Body of pancreas (tissue), 4 donors: ENCODE results near the gene CAV1. TPM values are rescaled to one million over a fixed set of nuclear protein-coding genes. Genes with fewer than 3 reads are reported as not detected.

Experiments used
- ATAC-seq: fragments of 150-250 bp; one replicate; pipeline ENCODE4 v1.9.1; 2016
- DNase-seq, 4 donors: peaks; one replicate each; pipeline ENCODE4 v3.0.0-alpha.2; 2019
- H3K27ac ChIP-seq, 4 donors: fragments of 200-600 bp; sonication (generic); 1 replicate in 3 of 4; 2 replicates in 1 of 4; pipeline versions ENCODE4 v1.5.1 to v1.6.1; 2016 to 2019; ENCODE audit warnings: mild to moderate bottlenecking in 1 of 4, mixed read lengths in 1 of 4, moderate library complexity in 1 of 4
- H3K27me3 ChIP-seq, 2 donors: fragments of 200-600 bp; sonication (generic); one replicate each; pipeline ENCODE4 v1.6.0; 2016; ENCODE audit warnings: mild to moderate bottlenecking in 1 of 2
- H3K36me3 ChIP-seq, 2 donors: fragments of 200-600 bp; sonication (generic); replicated peaks in 1 of 2; 2 replicates each; pipeline ENCODE4 v1.5.1; 2016; ENCODE audit warnings: low read depth in 2 of 2; ENCODE audit not compliant: insufficient read depth in 1 of 2
- H3K4me1 ChIP-seq: fragments of 200-600 bp; sonication (generic); one replicate; pipeline ENCODE4 v1.6.0; 2016
- H3K4me3 ChIP-seq, 2 donors: fragments of 200-600 bp; sonication (generic); 1 replicate in 1 of 2; 2 replicates in 1 of 2; pipeline ENCODE4 v1.5.1; 2016 to 2019
- H3K9me3 ChIP-seq, 3 donors: fragments of 200-600 bp; sonication (generic); 1 replicate in 2 of 3; 2 replicates in 1 of 3; pipeline ENCODE4 v1.5.1; 2016
- POLR2A ChIP-seq, 3 donors: fragments of 450-650 bp; IDR thresholded peaks; one replicate each; pipeline ENCODE4 v1.6.1; 2016; ENCODE audit warnings: antibody characterized with exemption in 3 of 3, mild to moderate bottlenecking in 2 of 3
- WGBS, 2 donors: methylation state at CpG; one replicate each; pipeline ENCODE4 v1.1.5; 2017; 5-methylcytosine and 5-hydroxymethylcytosine counted together
- intact Hi-C: fragments of 100-400 bp; cut with DNase I; formaldehyde crosslinking; loops from one replicate; pipeline ENCODE4 v1.15.1; 2023
- total RNA-seq, 2 donors: library from RNA; depleted of rRNA; stranded (reverse); fragments of >200 nt; gene quantifications; one replicate each; pipeline ENCODE4 v1.1.0, GENCODE V29; 2016
- TF ChIP-seq, protein P1 (sequence below), 7 experiments: fragments of 450-650 bp in 4 of 7; fragments of 200-600 bp in 3 of 7; sonication (generic) in 3 of 7; IDR thresholded peaks; one replicate each; pipeline ENCODE4 v1.5.1; 2016 to 2019; ENCODE audit warnings: antibody characterized with exemption in 7 of 7

The CAV1 gene
- total RNA-seq, 2 donors from 2014 or later = 28.5 to 32.6 TPM

DNA sequence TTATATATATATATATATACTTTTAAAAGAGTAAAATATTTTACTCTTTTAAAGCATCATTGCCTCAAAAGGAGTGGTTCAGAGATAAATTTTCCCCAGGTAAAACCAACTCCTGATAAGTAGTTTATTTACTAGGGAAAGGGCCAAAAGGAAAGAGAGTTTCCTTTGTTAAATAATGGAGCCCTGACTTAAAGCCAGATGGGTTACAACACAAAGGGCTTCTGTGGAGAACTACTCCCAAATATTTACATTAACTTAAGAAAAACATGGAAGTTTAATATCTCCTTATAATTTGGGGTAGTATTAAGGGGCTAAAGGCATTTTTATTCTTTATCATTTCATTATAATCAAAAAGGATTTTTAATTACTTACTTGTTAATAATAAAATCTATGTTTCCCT, 8.5 kb upstream of the CAV1 start:
- Histone ChIP-seq H3K4me1 (peaks cover 9% of the 10 kb centered on the region), H3K27me3 (no peaks in the 10 kb centered on the region), H3K4me3 (no peak overlapping the region), H3K36me3 (no peaks in the 10 kb centered on the region), H3K27ac (no peak overlapping the region), H3K9me3 (no peaks in the 10 kb centered on the region)
- TF ChIP-seq, protein P1, sequence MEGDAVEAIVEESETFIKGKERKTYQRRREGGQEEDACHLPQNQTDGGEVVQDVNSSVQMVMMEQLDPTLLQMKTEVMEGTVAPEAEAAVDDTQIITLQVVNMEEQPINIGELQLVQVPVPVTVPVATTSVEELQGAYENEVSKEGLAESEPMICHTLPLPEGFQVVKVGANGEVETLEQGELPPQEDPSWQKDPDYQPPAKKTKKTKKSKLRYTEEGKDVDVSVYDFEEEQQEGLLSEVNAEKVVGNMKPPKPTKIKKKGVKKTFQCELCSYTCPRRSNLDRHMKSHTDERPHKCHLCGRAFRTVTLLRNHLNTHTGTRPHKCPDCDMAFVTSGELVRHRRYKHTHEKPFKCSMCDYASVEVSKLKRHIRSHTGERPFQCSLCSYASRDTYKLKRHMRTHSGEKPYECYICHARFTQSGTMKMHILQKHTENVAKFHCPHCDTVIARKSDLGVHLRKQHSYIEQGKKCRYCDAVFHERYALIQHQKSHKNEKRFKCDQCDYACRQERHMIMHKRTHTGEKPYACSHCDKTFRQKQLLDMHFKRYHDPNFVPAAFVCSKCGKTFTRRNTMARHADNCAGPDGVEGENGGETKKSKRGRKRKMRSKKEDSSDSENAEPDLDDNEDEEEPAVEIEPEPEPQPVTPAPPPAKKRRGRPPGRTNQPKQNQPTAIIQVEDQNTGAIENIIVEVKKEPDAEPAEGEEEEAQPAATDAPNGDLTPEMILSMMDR (IDR thresholded peaks at IDR 0.05) = no peak
- TF ChIP-seq POLR2A (IDR thresholded peaks at IDR 0.05) = no peak
- intact Hi-C loops = no loop called here
- ATAC-seq = no peak
- DNase-seq = no peak

DNA sequence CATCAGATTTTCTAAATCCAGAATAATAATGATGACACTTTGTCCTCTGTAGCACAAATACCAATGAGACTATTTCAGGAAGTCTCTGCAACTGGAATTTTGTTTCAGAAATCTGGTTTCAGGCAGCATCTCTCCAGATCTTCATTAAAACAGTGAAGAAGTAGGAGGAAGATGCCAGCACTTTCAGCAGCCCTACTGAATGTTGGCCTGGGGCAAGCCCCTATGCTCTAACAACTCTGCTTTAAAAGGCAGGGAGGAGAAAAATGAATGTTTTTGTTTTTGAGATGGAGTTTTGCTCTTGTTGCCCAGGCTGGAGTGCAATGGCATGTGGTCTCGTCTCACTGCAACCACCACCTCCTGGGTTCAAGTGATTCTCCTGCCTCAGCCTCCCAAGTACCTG, 7.2 kb upstream of the CAV1 start:
- no peak for TF ChIP-seq POLR2A (IDR thresholded peaks at IDR 0.05)
- TF ChIP-seq, protein P1 (IDR thresholded peaks at IDR 0.05) = no peak

DNA sequence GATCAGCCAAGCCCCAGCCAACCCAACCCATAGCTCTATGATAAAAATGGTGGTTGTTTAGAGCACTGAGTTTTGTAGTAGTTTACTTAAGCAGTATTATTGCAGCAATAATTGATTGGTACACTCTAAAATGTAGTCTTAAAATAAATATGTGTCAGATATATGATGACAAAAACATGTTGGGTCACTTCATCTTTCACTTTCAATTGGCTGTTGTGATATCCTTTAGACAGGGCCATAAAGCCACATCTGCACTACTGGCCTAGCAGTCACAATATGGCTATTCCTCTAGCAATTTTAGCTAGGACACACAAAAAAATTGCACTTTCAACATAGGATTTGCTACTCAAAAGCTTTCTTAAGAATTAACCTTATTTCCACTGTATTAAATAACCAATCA, 5.9 kb upstream of the CAV1 start:
- Histone ChIP-seq H3K4me3 (no peak overlapping the region), H3K27me3 (no peaks in the 10 kb centered on the region)
- intact Hi-C loops = no loop called here

More for the DNA sequence above, 7.2 kb upstream of the CAV1 start:
- ATAC-seq (no peak), DNase-seq (no peak)
- no peak overlapping the region for H3K27ac ChIP-seq
- no peak overlapping the region for H3K4me3 ChIP-seq
- no peaks in the 10 kb centered on the region for H3K27me3 ChIP-seq
- 88 to 92% methylated on average over 1 of the region's 1 CpG for WGBS, 2 donors
- no peaks in the 10 kb centered on the region for H3K36me3 ChIP-seq
- H3K9me3 ChIP-seq = no peaks in the 10 kb centered on the region
- H3K4me1 ChIP-seq = no peaks in the 10 kb centered on the region
- intact Hi-C loops = no loop called here

DNA sequence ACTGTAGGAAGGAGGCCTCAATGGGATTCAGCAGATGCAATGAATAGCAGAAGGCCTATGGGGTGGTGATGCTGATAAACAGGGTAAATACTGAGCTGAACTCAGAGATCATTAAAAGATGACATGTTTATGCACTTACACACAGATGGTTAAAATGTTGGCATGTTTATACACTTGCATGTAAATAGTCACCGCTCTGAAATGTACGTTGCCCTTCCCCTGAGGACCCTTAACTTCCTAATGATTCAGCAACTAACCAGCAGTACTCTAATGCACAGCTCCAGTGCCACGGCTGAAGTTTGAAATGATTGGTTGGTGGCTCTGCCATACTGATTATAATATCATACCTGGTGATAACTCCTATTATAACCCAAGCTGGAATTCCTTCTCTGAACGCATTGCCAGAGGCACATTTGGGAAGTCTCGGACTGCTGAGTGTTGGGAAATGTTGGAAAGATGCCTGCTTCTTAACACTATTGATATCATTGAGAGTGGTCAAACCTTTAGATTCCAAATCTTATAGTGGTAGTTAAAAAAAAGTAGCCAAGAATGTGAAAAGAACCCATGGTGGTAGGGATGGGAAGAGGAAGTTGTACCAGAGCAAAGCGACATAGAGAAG, 3.7 kb upstream of the CAV1 start:
- ATAC-seq = no peak
- intact Hi-C loops = loop anchor here (10.0 kb wide), 1 partner anchor 256 kb away; no protein-coding TSS in a partner anchor
- no peak for TF ChIP-seq POLR2A (IDR thresholded peaks at IDR 0.05)
- TF ChIP-seq, protein P1 (IDR thresholded peaks at IDR 0.05) = no peak
- DNase-seq = no peak
- no peaks in the 10 kb centered on the region for H3K9me3 ChIP-seq
- 77 to 83% methylated on average over 6 of the region's 6 CpGs for WGBS, 2 donors
- no peaks in the 10 kb centered on the region for H3K27me3 ChIP-seq
- no peaks in the 10 kb centered on the region for H3K36me3 ChIP-seq
- H3K27ac ChIP-seq = no peak overlapping the region
- peaks cover 13% of the 10 kb centered on the region for H3K4me1 ChIP-seq
- no peak overlapping the region for H3K4me3 ChIP-seq

More for the DNA sequence above, 5.9 kb upstream of the CAV1 start:
- no peaks in the 10 kb centered on the region for H3K4me1 ChIP-seq
- no peak overlapping the region for H3K27ac ChIP-seq
- DNase-seq = no peak
- H3K9me3 ChIP-seq = no peaks in the 10 kb centered on the region
- no peaks in the 10 kb centered on the region for H3K36me3 ChIP-seq
- TF ChIP-seq, protein P1 (IDR thresholded peaks at IDR 0.05) = no peak
- no peak for ATAC-seq

DNA sequence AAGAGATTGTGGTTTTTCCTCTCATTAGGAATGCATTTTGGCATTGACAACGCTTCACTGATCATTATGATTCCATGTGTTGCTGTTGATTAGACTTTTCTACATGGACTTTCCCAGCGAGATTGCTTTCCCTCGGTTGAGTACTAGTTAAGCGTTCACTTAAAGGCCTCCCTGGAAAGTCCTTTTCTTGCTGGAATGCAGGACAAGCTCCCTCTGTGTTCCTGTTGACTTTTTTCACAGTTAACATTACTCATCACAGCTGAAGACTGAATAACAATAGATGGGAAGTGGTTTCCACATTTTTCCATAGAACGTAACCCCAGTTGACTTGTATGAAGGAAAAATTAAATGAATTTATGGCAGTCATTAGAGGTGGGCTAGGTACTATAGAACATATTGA, 2.6 kb upstream of the CAV1 start:
- TF ChIP-seq POLR2A (IDR thresholded peaks at IDR 0.05) = no peak
- TF ChIP-seq, protein P1 (IDR thresholded peaks at IDR 0.05) = no peak
- intact Hi-C loops = loop anchor here (10.0 kb wide), 1 partner anchor 257 kb away; no protein-coding TSS in a partner anchor
- H3K27ac ChIP-seq = peak overlapping the region in 2 of 4 donors; percentile 19 to 38
- H3K36me3 ChIP-seq = no peaks in the 10 kb centered on the region
- no peak for ATAC-seq
- peaks cover 19% of the 10 kb centered on the region for H3K4me1 ChIP-seq
- H3K4me3 ChIP-seq = no peak overlapping the region
- 56 to 61% methylated on average over 5 of the region's 5 CpGs for WGBS, 2 donors
- no peaks in the 10 kb centered on the region for H3K27me3 ChIP-seq
- H3K9me3 ChIP-seq = no peaks in the 10 kb centered on the region
- DNase-seq = no peak
